MM.1S (cell line): ENCODE measurements around the gene PRXL2A.
"Not testable (repeated sequence)": the region's sequence is repeated elsewhere in the genome, so short reads cannot be mapped to it uniquely, and the experiment has no call there.

Experiments
- DNase-seq: peaks from one replicate; pipeline ENCODE4 v3.0.0-alpha.2; 2015
- H2AFZ ChIP-seq: fragments of 300-600 bp; sonication (generic); 2 replicates; pipeline ENCODE4 v1.6.0; 2016; ENCODE audit warnings: antibody characterized with exemption, low read length
- H3F3A ChIP-seq: fragments of 300-600 bp; sonication (generic); 2 replicates; pipeline ENCODE4 v1.6.1; 2016; ENCODE audit warnings: mild to moderate bottlenecking, antibody characterized with exemption, low read length, moderate library complexity, mixed read lengths; ENCODE audit not compliant: insufficient read depth
- H3K27ac ChIP-seq: fragments of 300-600 bp; sonication (generic); 2 replicates; pipeline ENCODE4 v1.5.1; 2016; ENCODE audit warnings: mild to moderate bottlenecking, low read length
- H3K27me3 ChIP-seq: fragments of 300-600 bp; sonication (generic); replicated peaks from 2 replicates; pipeline ENCODE4 v1.6.0; 2016; ENCODE audit warnings: low read length; ENCODE audit not compliant: insufficient read depth
- H3K36me3 ChIP-seq: fragments of 300-600 bp; sonication (generic); replicated peaks from 2 replicates; pipeline ENCODE4 v1.6.1; 2016; ENCODE audit warnings: mild to moderate bottlenecking, low read length, mixed read lengths; ENCODE audit not compliant: insufficient read depth
- H3K4me1 ChIP-seq: fragments of 300-600 bp; sonication (generic); 2 replicates; pipeline ENCODE4 v1.6.1; 2016; ENCODE audit warnings: low read length, mixed read lengths
- H3K4me2 ChIP-seq: fragments of 300-600 bp; sonication (generic); 2 replicates; pipeline ENCODE4 v1.6.0; 2016; ENCODE audit warnings: low read depth, low read length
- H3K4me3 ChIP-seq: fragments of 300-600 bp; sonication (generic); 2 replicates; pipeline ENCODE4 v1.5.1; 2016; ENCODE audit warnings: low read length, mixed read lengths
- H3K79me2 ChIP-seq: fragments of 300-600 bp; sonication (generic); 2 replicates; pipeline ENCODE4 v1.6.1; 2016; ENCODE audit warnings: mixed run types, low read length, mixed read lengths
- H3K9ac ChIP-seq: fragments of 300-600 bp; sonication (generic); 2 replicates; pipeline ENCODE4 v1.6.1; 2016; ENCODE audit warnings: low read length, mixed read lengths
- H3K9me2 ChIP-seq: fragments of 300-600 bp; sonication (generic); replicated peaks from 2 replicates; pipeline ENCODE4 v1.6.1; 2016; ENCODE audit warnings: mild to moderate bottlenecking, low read length, mixed read lengths; ENCODE audit not compliant: insufficient read depth
- H3K9me3 ChIP-seq: fragments of 300-600 bp; sonication (generic); replicated peaks from 2 replicates; pipeline ENCODE4 v1.6.1; 2016; ENCODE audit warnings: mild to moderate bottlenecking, low read length, mixed read lengths; ENCODE audit not compliant: insufficient read depth
- H4K20me1 ChIP-seq: fragments of 300-600 bp; sonication (generic); 2 replicates; pipeline ENCODE4 v1.6.1; 2016; ENCODE audit warnings: mild to moderate bottlenecking, low read length, moderate library complexity, mixed read lengths; ENCODE audit not compliant: insufficient read depth
- CTCF ChIP-seq: fragments of 300-600 bp; sonication (generic); IDR thresholded peaks from 2 replicates; pipeline ENCODE4 v1.5.1; 2016; ENCODE audit warnings: antibody characterized with exemption, low read length, mixed read lengths
- EZH2 ChIP-seq: fragments of 300-600 bp; sonication (generic); optimal IDR thresholded peaks from 2 replicates; pipeline ENCODE3; 2017; ENCODE audit warnings: low read depth, mild to moderate bottlenecking, antibody characterized with exemption, low read length, mixed read lengths
- EZH2phosphoT487 ChIP-seq: fragments of 300-600 bp; sonication (generic); IDR thresholded peaks from 2 replicates; pipeline ENCODE4 v1.6.1; 2018; ENCODE audit warnings: antibody characterized with exemption, low read length

PRXL2A gene

GRCh38 chr10:80416479-80417098 lies 8.2 kb downstream of the PRXL2A start:
- Histone ChIP-seq H3K9ac (no peak overlapping the region), H3K36me3 (no peaks in the 10 kb centered on the region), H4K20me1 (no peaks in the 10 kb centered on the region), H3K9me2 (no peaks in the 10 kb centered on the region), H3K9me3 (no peaks in the 10 kb centered on the region), H3K79me2 (no peaks in the 10 kb centered on the region), H3K4me2 (no peak overlapping the region), H3K27me3 (no peaks in the 10 kb centered on the region), H3F3A (no peaks in the 10 kb centered on the region), H2AFZ (no peak overlapping the region), H3K27ac (no peak overlapping the region), H3K4me3 (no peak overlapping the region), H3K4me1 (no peaks in the 10 kb centered on the region)
- TF ChIP-seq EZH2 (no peak), CTCF (no peak), EZH2phosphoT487 (no peak)
- no peak for DNase-seq

GRCh38 chr10:80417256-80417655 lies 8.9 kb downstream of the PRXL2A start:
- not testable (repeated sequence) for H3K36me3 ChIP-seq, H3K9me3 ChIP-seq, H4K20me1 ChIP-seq, H3K4me2 ChIP-seq, H2AFZ ChIP-seq, H3K27me3 ChIP-seq, H3K27ac ChIP-seq, H3F3A ChIP-seq, H3K79me2 ChIP-seq, H3K4me1 ChIP-seq, H3K4me3 ChIP-seq, H3K9me2 ChIP-seq, DNase-seq, H3K9ac ChIP-seq

DNA sequence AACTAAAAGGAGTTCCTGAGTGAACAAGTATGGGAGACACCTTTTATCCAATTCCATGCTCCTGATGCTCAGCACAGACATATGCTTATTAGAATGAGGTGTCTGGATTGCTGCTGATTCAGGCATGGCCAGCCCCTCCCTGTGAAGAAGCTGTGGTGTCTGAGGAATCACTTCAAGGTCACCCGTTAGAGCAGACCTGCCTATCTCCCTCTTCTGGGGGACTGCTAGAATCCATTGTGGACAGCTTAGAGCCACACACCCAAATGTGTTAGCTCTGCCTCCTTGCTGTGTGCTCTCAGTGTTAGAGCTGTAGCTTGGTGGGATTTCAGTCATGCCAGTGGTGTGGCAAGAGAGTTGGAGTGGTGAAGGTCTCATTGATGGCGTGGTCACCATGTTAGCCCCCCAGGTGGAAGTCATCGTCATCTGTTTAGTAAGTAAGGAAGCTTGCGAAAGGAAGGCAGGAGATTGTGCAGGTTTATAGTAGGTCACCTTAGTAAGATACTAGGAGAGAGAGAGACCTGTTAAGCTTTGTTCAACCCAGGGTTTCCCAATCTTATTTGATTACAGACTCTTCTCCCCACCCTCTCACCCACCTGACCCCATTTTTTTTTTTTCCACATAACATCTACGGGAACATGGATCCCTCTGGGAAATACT lies 12.8 kb downstream of the PRXL2A start:
- Histone ChIP-seq H2AFZ (no peak overlapping the region), H3K4me3 (no peak overlapping the region), H3K27me3 (no peaks in the 10 kb centered on the region), H3K9me3 (no peaks in the 10 kb centered on the region), H3F3A (no peaks in the 10 kb centered on the region), H3K79me2 (no peaks in the 10 kb centered on the region), H3K9me2 (no peaks in the 10 kb centered on the region), H3K36me3 (no peaks in the 10 kb centered on the region), H3K4me1 (no peaks in the 10 kb centered on the region), H4K20me1 (no peaks in the 10 kb centered on the region), H3K9ac (no peak overlapping the region), H3K4me2 (no peak overlapping the region), H3K27ac (no peak overlapping the region)
- no peak for TF ChIP-seq EZH2phosphoT487
- no peak for TF ChIP-seq EZH2
- no peak for TF ChIP-seq CTCF
- no peak for DNase-seq
